Psoas muscle (tissue), 8 donors: ENCODE data around the gene MBD5. TPM values are rescaled to one million over a fixed set of nuclear protein-coding genes. Genes with fewer than 3 reads are reported as not detected.

Source experiments
- ATAC-seq, 4 donors: fragments of 200-7000 bp; cut with Tn5 transposase; one replicate each; pipeline ENCODE4 v1.9.1; 2020; ENCODE audit warnings: moderate library complexity in 3 of 4, mild to moderate bottlenecking in 2 of 4
- DNase-seq, 2 donors: peaks; one replicate each; pipeline ENCODE4 v3.0.0-alpha.2; 2020
- H3K27ac ChIP-seq: fragments of 200-600 bp; one replicate; pipeline ENCODE4 v1.8.0; 2022
- H3K27me3 ChIP-seq, 3 donors: fragments of 200-600 bp in 1 of 3; one replicate each; pipeline versions ENCODE4 v1.6.1 to v1.8.0; 2013 to 2022; ENCODE audit warnings: low read length in 2 of 3, mild to moderate bottlenecking in 2 of 3, moderate library complexity in 1 of 3; ENCODE audit not compliant: insufficient read depth in 3 of 3
- H3K36me3 ChIP-seq, 2 donors: fragments of 200-600 bp in 1 of 2; one replicate each; pipeline versions ENCODE4 v1.6.1 to v1.8.0; 2013 to 2022; ENCODE audit warnings: low read depth in 1 of 2, mild to moderate bottlenecking in 1 of 2, moderate library complexity in 1 of 2; ENCODE audit not compliant: insufficient read depth in 1 of 2
- H3K4me1 ChIP-seq: fragments of 200-600 bp; one replicate; pipeline ENCODE4 v1.8.0; 2022
- H3K4me3 ChIP-seq: fragments of 200-600 bp; one replicate; pipeline ENCODE4 v1.8.0; 2022; ENCODE audit warnings: mild to moderate bottlenecking
- H3K9me3 ChIP-seq: fragments of 200-600 bp; one replicate; pipeline ENCODE4 v1.8.0; 2022
- WGBS, 3 donors: extraction: QIAGEN DNeasy Blood & Tissue Kit; methylation state at CpG; one replicate each; pipeline versions ENCODE4 v1.1.6 to v1.1.7; 2013; 5-methylcytosine and 5-hydroxymethylcytosine counted together
- intact Hi-C, 2 donors: fragments of 100-400 bp; cut with DNase I; formaldehyde crosslinking; loops; one replicate each; pipeline versions ENCODE4 v1.11.0 to v1.14.2; 2022
- polyA plus RNA-seq, 3 donors: library from polyadenylated mRNA; stranded (reverse); fragments of 200-250 nt; gene quantifications; one replicate each; pipeline ENCODE4 v1.2.3, GENCODE V29; 2013
- total RNA-seq, 4 donors: library from RNA; stranded (reverse); fragmentation: NEBNext Ultra II Directional in 2 of 4; extraction: Animal tissue kit (Norgen Biotek cat#: 25700) in 2 of 4; gene quantifications; one replicate each; pipeline versions ENCODE4 v1.2.1 to v1.2.4, GENCODE V29; 2021 to 2023
- TF ChIP-seq, protein P1 (sequence below): fragments of 200-600 bp; IDR thresholded peaks from one replicate; pipeline ENCODE4 v1.8.0; 2022; ENCODE audit warnings: antibody characterized with exemption
- donor health status: healthy with polysubstance abuse.
- donor health status: DM: no; HTN: no; CAD: no; lungs with moderate emphysema.
- donor health status: Bipolar disorder and iron deficiency.
- donor health status: healthy.
- donor health status: DM: yes; HTN: yes; CAD: no.
- donor health status: DM: no; HTN: no; CAD: no.
- donor health status: DM: no; HTN: no; CAD: no.
- donor health status: DM: yes; HTN: yes; CAD: no.

MBD5 gene
- total and polyA plus RNA-seq, 7 donors: 3.2 to 36.5 (median 17.5) TPM

DNA sequence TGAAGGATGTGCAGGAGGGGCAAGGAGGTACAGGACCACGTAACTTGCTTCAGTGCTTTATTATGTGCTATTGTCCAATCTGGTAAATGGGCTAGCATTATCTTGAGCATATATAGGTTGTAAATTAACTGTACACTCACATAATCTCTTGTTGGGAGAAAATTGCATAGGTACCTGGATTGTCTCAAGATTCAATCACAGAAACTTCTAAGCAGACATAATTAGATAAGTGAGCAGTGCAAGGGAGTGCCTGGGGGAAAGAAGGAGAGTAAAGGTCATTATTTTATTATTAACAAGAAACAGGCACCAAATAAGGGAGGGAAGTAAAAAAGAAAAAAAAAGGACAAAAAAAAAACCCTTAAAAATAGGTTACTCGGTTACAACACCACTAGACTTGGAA is 186.2 kb downstream of the MBD5 start:
- DNase-seq: no peak
- intact Hi-C loops: no loop called here

DNA sequence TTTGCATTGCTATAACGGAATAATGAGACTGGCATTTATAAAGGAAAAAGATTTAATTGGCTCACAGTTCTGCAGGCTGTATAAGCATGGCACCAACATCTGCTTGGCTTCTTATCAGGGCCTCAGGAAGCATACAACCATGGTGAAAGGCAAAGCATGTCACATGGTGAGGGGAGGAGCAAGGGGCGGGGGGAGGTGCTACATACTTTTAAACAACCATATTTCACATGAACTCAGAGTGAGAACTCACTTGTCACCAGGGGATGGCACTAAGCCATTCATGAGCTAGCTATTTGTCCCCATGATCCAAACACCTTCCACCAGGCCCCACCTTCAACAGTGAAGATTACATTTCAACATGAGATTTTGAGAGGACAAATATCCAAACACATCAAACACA is 188.7 kb downstream of the MBD5 start:
- no peaks in the 10 kb centered on the region for H3K4me1 ChIP-seq
- H3K27me3 ChIP-seq: no peaks in the 10 kb centered on the region
- WGBS, 3 donors: 92 to 97% (median 93%) methylated on average over 2 of the region's 2 CpGs
- H3K4me3 ChIP-seq: no peak overlapping the region
- intact Hi-C loops: no loop called here
- no peaks in the 10 kb centered on the region for H3K9me3 ChIP-seq
- ATAC-seq (no peak), DNase-seq (no peak)
- TF ChIP-seq, protein P1, sequence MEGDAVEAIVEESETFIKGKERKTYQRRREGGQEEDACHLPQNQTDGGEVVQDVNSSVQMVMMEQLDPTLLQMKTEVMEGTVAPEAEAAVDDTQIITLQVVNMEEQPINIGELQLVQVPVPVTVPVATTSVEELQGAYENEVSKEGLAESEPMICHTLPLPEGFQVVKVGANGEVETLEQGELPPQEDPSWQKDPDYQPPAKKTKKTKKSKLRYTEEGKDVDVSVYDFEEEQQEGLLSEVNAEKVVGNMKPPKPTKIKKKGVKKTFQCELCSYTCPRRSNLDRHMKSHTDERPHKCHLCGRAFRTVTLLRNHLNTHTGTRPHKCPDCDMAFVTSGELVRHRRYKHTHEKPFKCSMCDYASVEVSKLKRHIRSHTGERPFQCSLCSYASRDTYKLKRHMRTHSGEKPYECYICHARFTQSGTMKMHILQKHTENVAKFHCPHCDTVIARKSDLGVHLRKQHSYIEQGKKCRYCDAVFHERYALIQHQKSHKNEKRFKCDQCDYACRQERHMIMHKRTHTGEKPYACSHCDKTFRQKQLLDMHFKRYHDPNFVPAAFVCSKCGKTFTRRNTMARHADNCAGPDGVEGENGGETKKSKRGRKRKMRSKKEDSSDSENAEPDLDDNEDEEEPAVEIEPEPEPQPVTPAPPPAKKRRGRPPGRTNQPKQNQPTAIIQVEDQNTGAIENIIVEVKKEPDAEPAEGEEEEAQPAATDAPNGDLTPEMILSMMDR: no peak
- H3K36me3 ChIP-seq: no peaks in the 10 kb centered on the region
- H3K27ac ChIP-seq: no peak overlapping the region

More for the DNA sequence above, 186.2 kb downstream of the MBD5 start:
- TF ChIP-seq, protein P1: no peak
- WGBS, 3 donors: 79 to 95% (median 87%) methylated on average over 2 of the region's 2 CpGs
- no peak overlapping the region for H3K27ac ChIP-seq
- ATAC-seq: no peak
- H3K9me3 ChIP-seq: no peaks in the 10 kb centered on the region
- H3K4me1 ChIP-seq: no peaks in the 10 kb centered on the region
- no peaks in the 10 kb centered on the region for H3K27me3 ChIP-seq
- no peak overlapping the region for H3K4me3 ChIP-seq
- no peaks in the 10 kb centered on the region for H3K36me3 ChIP-seq

- TF ChIP-seq, protein P1: no peak
- no peak overlapping the region for H3K4me3 ChIP-seq
- no peaks in the 10 kb centered on the region for H3K4me1 ChIP-seq
- no peaks in the 10 kb centered on the region for H3K36me3 ChIP-seq
- DNase-seq: no peak
- H3K27me3 ChIP-seq: no peaks in the 10 kb centered on the region
- H3K9me3 ChIP-seq: peaks cover 24% of the 10 kb centered on the region
- ATAC-seq: no peak
- 96 to 98% (median 97%) methylated on average over 5 of the region's 5 CpGs for WGBS, 3 donors
- intact Hi-C loops: no loop called here
- no peak overlapping the region for H3K27ac ChIP-seq
Measured at GRCh38 chr2:148218326-148219075, 197.6 kb downstream of the MBD5 start.

DNA sequence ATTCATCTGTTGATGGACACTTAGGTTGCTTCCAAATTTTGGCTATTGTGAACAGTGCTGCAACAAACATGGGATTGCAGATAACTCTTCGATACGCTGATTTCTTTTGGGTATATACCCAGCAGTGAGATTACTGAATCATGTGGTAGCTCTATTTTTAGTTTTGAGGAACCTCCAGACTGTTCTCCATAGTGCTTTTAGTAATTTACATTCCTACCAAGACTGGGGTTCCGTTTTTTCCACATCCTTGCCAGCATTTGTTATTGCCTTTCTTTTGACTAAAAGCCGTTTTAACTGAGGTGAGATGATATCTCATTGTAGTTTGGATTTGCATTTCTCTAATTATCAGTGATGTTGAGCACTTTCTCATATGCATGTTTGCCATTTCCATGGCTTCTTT is 200.3 kb downstream of the MBD5 start:
- Histone ChIP-seq H3K4me1 (no peaks in the 10 kb centered on the region), H3K27ac (no peak overlapping the region), H3K36me3 (no peaks in the 10 kb centered on the region), H3K4me3 (no peak overlapping the region), H3K27me3 (no peaks in the 10 kb centered on the region), H3K9me3 (peaks cover 24% of the 10 kb centered on the region)
- TF ChIP-seq, protein P1: no peak
- intact Hi-C loops: no loop called here
- no peak for DNase-seq
- 92 to 97% (median 97%) methylated on average over 4 of the region's 4 CpGs for WGBS, 3 donors
- no peak for ATAC-seq

- intact Hi-C loops: no loop called here
- no peaks in the 10 kb centered on the region for H3K27me3 ChIP-seq
- 94 to 100% (median 96%) methylated on average over 2 of the region's 2 CpGs for WGBS, 3 donors
- H3K36me3 ChIP-seq: no peaks in the 10 kb centered on the region
- H3K27ac ChIP-seq: no peak overlapping the region
- peaks cover 24% of the 10 kb centered on the region for H3K9me3 ChIP-seq
- no peak overlapping the region for H3K4me3 ChIP-seq
- DNase-seq (no peak), ATAC-seq (no peak)
- H3K4me1 ChIP-seq: no peaks in the 10 kb centered on the region
- TF ChIP-seq, protein P1: no peak
Measured at GRCh38 chr2:148221926-148222325, 201.0 kb downstream of the MBD5 start.
